GM21825 (cell line): ENCODE results near the gene PTPRN2.

Experiments used
- ATAC-seq: cut with Tn5 transposase; IDR thresholded peaks from one replicate; pipeline ENCODE4 v1.9.1; 2021; ENCODE audit warnings: mild to moderate bottlenecking, moderate library complexity; ENCODE audit not compliant: unreplicated experiment

PTPRN2 gene

DNA sequence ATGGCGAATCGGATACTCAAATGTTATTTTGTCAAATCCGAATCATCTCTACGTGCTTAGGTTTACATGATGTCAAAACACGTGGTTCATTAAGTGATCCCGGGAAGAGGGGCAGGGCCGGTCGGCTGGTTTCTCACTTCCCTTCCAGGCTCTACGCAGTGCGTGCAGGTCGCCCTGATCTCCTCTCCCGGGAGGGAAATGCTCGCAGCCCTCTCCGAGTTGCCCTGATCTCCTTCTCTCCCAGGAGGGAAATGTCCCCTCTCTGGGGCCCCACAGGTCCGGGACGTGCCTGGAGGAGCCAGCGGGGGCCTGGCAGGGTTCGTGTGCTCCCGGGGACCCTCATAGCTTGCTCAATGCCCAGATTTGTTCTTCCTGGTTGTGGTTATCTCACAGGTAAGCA lies 1048.1 kb downstream of the PTPRN2 start:
- no peak for ATAC-seq

DNA sequence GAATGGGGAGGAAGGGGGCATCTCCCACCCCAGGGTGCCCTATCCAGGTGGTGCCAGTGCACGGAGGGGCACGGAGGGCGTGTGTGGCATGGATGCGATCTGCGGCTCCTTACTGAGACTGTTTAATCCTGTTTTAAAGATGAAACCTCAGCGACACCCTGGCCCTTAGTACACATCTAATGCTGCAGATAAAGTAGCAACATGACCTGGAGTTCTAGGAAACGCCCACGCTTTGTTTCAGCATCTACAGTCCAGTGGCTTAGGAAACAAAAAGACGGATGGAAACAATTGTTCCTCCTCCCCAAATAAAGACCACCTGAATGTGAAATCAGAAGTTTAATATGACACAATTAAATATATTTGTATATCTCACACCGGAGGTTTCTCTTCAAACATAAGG lies 1048.9 kb downstream of the PTPRN2 start:
- no peak for ATAC-seq

DNA sequence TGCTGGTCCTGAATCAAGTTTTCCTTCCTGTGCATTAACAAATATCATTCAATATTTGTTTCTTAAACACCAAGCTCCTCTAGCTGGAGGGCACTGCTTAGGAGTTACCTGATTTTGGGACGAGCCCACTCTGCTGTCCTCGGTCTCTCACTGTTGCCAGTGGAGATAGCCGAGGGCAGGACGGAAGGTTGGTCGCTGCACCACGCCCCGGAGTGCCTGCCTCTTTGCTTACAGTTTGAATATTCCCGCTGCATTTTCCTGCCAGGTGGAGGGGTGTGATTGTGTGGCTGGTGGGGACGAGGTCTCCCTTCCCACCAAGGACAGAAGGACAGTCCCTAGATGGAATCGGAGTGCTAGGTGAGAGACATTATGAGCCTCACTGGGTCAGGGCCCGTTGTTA lies 1049.3 kb downstream of the PTPRN2 start:
- no peak for ATAC-seq

DNA sequence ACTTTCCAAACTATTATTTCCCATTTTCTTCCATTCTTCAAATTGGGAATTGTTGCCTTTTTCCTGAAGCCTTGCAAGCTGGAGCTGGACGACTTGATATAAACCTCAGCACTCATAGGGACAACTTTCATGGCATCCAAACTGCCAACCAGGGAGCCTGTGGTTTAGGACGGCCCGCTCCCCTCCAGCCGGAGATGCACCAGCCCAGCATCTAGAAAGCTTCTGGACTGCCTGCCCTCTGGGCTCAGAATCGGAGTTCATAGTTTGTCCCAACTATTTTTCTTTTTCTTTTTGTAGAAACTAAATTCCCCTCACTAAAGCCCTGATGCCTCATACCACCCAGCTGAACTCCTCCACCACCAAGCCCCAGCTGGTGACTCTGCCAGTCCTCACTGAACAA lies 1050.6 kb downstream of the PTPRN2 start:
- no peak for ATAC-seq

DNA sequence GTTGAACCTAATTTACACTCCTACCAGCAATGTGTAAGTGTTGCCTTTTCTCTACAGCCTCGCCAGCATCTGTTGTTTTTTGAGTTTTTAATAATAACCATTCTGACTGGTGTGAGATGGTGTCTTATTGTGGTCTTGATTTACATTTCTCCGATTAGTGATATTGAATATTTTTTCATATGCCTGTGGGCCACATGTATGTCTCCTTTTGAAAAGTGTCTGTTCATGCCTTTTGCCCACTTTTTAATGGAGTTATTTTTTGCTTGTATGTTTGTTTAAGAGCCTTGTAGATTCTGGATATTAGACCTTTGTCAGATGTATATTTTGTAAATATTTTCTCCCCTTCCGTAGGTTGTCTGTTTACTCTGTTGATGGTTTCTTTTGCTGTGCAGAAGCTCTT lies 1055.6 kb downstream of the PTPRN2 start:
- no peak for ATAC-seq

DNA sequence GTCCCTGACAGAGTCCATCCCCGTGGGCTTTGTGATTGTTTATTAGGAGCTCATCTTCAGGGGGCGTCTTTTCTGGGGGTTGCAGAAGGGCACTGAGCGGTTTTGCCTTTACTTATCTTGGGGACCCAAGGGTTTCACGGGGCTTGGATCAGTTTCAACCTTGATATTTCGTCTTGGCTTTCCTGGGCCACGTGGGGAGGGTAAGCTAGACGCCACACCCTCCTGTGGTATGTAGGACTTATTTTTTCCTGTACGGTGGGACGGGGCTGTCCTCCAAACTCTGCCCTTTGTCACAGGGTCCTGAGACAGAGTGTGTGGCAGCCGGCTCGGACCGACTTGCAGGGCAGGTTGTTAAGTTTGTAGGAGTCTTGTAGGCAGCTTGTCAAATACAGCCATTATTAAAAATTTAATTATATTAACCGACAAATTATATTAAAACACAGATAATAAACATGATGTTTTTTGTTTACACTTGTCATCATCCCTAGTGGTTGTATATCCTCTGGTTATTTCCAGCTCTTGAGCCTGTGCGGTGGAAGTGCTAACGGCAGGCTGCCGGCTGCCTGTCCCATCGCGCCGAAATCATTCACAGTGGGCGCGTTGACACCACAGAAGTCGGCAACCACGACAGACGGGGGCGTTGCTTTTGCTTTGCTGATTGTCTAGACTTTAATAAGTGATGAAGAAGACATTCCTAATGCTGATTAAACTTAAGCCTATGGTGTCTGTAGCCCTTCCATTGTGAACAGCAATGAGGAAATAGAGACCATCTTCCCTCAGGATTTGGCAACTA lies 1057.7 kb downstream of the PTPRN2 start:
- ATAC-seq: no peak

DNA sequence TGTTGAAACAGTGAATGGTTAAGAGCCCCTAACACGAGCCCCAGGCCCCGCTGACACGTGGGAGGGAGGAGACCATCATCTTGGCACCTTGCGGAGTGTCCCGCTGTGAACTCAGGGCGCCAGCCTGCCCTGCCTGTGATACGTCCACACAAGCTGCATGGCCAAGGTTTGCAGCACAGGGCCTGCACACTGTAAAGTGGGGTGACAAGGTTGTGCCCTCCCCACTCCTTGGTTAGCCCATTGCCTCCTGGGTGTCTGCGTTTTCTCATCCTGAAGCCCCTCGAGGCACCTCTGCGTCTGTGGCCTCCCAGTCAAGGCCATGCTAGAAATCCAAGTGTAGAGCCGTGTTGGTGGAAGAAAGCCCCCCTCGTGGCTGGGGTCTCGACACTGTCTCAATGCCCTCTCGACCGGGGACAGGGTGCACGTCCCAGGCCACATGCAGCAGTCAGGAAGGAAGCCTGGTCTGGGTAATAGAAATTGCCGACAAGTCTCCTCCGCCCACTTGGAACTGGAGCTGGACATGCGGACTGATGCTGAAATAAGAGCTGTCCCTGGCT lies 1058.8 kb downstream of the PTPRN2 start:
- ATAC-seq: no peak

DNA sequence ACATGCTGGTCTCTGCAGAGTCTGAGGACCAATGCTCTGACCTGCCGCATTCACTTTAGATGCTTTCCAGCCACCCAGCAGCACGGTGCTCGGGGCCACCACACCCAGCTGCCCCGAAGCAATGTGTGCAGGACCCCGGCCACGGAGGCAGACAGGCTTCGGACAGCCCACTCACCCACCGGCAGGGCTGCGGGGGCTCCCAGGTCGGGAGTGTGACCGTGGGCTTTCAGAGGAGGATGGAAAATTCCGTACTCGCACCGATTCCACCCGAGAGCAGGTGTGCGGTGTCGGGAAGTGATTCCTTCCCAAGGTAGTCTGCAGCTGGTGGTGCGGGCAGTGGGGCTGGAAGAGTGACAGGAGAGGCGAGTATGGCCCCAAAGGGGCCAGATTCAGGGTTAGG lies 1059.9 kb downstream of the PTPRN2 start:
- ATAC-seq: no peak

DNA sequence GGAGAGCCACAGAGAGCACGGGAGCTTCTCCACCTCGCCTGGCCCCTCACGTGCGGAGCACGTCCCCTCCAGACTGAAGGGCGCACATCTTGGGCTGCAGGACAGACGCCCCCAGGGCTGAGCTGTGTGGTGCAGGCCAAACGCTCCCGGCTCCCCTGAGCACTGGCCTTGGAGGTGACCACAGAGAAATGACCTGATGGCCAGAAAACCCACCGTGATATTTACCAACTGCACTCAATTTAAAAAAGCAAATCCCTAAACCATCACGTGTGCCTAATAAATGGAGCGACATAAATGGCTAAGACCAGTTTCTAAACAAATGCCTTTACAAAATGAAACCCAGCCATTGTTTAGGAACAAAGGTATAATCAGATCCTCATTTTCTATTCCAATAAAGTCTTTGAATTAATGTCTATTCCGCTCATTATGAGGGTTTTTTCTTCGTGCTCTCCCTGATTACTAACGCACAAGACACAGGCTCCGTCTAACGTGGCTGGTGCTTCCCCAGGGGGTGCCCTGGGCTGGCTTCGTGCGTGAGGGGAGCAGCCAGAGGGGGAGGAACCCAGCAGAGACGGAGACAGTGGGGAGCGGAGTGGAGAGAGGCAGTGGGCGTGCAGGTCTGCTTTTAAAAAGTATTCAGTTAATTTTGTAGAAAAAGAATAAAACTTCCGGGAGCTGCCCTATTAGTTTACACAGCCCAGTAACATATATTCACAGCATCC lies 1060.5 kb downstream of the PTPRN2 start:
- ATAC-seq: no peak

DNA sequence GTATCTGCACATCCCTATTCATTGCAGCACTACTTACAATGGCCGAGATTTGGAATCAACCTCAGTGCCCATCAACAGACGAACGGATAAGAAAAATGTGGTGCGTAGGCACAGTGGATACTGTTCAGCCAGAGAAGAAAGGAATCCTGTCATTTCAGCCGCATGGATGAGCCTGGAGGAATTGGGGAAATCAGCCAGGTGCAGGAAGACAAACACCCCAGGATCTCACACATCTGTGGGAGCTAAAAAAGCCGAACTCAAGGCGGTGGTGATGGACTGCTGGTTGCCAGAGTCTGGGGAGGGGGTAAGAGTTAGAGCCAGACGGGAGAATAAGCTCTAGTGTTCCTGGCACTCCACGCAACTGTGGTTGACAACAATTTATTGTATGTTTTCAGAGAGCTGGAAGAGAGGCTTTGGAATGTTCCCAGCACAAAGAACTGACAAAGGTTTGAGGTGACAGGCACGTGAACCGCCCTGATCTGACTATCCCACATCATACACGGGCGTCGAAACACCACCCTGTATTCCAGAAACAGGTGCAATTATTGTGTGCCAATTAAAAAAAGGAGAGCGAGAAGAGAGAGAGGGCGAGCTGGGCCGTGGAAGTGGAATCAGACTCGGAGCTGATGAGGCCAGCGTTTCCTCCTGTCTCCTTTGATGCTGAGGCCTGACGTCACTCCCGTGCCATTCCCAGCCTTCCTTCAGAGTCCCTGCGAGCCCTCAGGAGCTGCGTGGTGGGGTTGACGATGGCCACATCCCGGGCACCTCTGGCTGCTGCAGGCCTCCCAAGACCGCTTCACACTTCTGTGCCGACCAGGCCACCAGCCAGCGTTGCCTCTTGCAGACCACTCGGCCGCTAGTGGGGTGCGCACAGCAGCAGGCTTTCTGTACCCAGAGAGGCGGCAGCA lies 1061.4 kb downstream of the PTPRN2 start:
- ATAC-seq: no peak

DNA sequence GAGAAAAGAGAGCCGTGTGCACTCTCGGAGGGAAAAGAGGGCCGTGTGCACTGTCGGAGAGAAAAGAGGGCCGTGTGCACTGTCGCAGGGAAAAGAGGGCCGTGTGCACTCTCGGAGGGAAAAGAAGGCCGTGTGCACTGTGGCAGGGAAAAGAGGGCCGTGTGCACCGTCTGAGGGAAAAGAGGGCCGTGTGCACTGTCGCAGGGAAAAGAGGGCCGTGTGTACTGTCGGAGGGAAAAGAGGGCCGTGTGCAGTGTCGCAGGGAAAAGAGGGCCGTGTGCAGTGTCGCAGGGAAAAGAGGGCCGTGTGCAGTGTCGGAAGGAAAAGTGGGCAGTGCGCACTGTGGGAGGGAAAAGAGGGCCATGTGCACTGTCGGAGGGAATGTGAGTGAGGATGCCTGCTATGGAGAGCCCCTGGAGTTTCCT lies 1062.1 kb downstream of the PTPRN2 start:
- ATAC-seq: no peak

DNA sequence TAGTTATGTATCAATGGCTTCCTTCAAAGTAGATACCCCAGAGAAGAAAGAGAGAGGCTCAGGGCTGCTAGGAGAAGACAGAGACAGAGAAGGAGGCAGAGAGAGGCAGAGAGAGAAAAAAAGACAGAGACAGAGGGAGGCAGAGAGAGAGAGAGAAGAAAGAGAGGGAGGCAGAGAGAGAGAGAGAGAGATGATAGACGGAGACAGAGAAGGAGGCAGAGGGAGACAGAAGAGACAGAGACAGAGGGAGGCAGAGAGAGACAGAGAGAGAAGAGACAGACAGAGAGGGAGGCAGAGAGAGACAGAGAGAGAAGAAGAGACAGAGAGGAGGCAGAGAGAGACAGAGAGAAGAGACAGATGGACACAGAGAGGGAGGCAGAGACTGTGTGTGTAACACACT lies 1062.9 kb downstream of the PTPRN2 start:
- no peak for ATAC-seq

DNA sequence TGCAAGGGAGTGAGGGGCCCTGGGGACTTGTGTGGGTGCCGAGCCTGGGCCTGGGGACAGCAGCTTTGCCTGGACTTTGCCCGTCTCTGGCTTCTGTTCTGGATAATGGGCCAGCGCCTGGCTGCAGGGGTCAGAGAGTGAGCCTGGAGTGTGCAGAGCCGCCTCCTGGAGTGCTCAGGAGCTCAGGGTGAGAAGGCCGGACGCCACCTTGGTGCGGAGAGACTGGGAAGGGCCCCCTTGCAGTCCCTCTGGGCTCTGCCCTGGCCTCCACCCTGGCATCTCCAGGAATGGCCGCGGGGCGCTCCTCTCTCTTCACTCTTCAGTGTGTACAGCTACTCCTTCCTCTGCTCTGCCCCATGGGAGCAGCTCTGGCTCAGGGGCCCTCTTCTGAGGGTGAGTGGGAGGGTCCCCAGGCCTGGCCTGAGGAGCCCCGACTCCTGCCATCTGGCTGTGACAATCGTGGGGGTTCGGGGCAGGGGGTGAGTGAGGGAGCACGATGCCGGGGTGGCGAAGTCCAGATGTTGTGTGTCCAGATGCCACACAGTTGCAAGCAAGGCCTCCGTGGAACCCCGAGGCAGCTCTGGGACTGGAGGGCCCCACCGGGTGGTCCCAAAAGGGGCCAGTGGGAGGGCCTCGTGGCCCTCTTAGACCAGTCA lies 1063.7 kb downstream of the PTPRN2 start:
- ATAC-seq: no peak

DNA sequence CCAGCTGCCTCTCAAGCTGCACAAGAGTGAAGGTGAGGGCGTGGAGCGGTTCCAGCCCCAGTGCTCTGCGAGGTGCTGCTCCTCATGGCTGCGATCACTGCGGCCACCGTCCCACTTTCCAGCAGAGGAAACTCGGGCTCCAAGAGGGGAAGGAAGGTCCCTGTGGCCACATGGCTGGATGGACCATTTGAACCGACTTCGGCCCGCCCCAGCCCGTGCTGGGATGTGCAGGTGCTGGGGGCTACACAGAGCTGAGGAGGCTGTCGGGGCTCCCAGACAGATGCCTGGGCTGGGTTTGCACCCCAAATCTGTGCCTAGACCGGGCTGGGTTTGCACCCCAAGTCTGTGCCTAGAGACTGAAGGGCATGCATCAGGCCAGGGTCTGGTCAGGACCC lies 1064.3 kb downstream of the PTPRN2 start:
- no peak for ATAC-seq

DNA sequence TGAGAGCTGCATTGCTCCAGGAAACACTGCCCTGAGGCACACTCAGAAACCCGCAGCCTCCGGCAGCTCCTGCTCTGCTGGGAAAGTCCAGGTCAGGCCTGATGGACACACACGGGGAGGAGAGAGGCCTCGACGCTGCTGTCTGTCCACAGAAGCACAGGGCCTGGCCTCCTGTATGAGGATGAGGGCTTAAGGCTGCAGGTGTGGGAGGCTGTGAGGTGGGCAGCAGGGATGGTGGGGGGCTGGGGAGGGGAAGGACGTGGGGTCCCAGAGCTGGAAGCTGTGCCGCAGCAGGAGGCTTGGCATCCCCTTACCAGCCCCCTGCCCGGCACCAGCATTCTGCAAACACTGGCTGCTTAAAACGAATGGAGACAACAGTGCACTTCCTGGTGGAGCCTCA lies 1064.7 kb downstream of the PTPRN2 start:
- ATAC-seq: no peak

DNA sequence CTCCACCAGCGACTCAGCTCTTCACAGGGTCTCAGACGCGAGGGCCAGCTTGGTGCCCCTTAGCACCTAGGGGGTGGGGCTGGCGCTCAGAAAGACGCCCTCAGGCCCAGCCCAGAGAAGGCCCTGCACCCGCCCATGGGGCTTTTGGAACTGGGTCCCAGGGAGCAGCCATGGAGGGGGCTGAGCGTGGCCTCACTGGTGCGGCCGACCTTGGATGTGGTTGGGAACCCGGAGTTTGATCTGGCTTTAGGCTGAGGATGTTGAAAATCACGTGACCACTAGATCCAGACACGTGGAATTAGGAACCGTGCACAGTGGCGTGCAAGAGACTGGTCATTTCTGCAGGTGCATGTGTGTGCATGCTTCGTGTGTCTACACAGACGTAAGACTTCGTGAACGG lies 1065.4 kb downstream of the PTPRN2 start:
- no peak for ATAC-seq

DNA sequence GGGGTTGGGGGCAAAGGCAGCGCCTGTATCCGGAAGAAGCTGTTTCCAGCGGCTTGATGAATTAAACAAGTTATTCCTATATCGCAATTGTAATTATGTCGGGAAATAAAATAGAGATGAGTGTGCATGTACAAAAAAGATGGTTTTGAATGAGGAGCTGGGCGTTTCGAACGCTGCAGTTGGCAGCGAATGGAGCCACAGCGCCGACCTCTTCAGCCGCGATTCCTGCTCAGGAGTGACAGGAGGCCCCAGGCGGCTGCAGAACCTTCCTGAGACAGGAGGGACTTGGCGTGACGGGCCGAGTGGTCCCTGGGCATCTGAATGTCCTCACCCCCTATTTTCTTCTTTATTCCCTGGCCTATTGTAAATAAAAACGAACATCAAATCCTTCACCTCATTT lies 1065.9 kb downstream of the PTPRN2 start:
- ATAC-seq: no peak

DNA sequence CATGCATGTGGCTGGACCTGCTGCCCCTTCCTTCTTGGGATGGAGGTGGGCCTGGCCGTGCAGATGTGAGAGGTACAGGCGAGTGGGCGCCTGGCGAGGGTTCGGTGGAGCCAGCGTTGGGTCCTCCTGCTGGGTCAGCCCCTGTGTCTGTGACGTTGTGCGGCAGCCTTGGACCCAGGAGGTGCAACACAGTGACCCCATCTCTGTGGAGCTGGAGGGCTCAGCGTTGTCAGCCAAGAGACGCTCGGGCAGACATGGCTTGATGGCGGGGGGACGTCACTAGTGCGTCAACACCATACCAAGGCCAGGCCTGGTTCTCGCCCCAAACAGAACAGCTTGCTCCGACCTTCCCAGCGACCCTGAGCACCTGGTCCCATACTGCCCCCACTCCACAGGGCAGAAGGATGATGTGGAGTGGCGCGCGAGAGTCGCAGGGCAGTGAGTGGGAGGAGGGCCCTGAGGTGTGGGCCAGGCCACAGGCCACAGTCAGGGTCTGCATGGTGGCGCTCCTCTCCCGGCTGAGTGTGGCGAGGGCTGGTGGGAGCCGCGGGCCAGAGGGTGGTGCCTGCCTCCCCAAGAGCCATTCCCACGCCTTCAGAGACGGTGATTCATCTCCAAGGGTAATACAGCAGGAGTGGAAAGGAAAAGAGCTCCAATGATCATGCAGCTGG lies 1066.4 kb downstream of the PTPRN2 start:
- no peak for ATAC-seq

DNA sequence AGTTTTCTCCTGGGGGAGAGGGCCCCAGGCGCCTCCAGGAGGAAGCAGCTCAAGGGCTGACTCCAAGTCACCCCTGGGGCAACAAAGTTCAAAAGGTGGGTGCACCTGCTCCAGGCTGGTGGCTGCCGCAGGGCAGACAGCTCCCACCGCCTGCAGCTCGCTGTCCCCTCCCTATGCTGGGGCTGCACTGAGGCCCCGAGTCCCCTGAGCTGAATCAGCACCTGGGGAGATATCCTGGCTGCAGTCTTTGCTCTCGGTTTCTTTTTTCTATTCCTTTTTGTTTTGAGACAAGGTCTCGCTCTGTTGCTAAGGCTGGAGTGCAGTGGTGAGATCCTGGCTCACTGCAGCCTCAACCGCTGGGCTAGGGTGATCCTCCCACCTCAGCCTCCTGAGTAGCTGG lies 1067.4 kb downstream of the PTPRN2 start:
- peak; percentile 93 for ATAC-seq

DNA sequence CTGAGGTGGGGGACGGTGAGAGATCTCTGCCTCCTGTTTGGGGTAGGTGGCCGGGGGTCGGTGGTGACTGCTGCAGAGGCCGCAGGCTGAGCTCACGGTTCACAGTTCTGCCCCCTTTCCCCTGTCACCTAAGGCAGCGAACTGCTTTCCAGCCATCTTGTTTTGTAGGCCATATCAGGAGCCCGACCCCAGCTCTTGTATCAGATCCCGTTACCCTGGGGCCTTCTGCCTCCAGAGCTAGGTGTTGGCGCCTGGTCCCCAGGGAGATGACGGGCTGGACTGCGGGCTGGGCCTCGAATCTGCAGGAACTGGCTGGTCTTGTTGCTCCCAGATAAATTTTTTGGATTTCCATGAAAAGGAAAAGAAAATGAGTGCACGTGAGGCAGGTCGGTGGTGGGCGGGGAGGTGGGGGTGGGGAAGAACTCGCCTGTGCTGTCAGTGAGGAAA lies 1067.8 kb downstream of the PTPRN2 start:
- no peak for ATAC-seq
